Stimulated activated CD8-positive, alpha-beta memory T cell treated with anti-CD3 and anti-CD28 coated beads, Interleukin-12 subunit alpha, Interleukin-12 subunit beta, amount 100 ng/mL, for 24 hours (primary cell): Measurements from ENCODE around the gene RPTOR.

Experiments used
- DNase-seq: peaks from one replicate; pipeline ENCODE4 v3.0.0-alpha.2; 2020; ENCODE audit errors: extremely low read depth

Gene RPTOR

GRCh38 chr17:80980397-80981061, 435.9 kb downstream of the RPTOR start:
- no peak for DNase-seq

- no peak for DNase-seq
These were observed 436.6 kb downstream of the RPTOR start for GRCh38 chr17:80981062-80981902.

GRCh38 chr17:80981929-80982425, 437.3 kb downstream of the RPTOR start:
- no peak for DNase-seq

GRCh38 chr17:80982426-80982974, 437.9 kb downstream of the RPTOR start:
- DNase-seq, result no peak

- no peak for DNase-seq
These were observed 438.9 kb downstream of the RPTOR start for GRCh38 chr17:80983545-80983944.

GRCh38 chr17:80984749-80985148, 440.1 kb downstream of the RPTOR start:
- DNase-seq, result no peak

- DNase-seq, result no peak
These were observed 441.4 kb downstream of the RPTOR start for GRCh38 chr17:80986046-80986445.

- no peak for DNase-seq
These were observed 442.3 kb downstream of the RPTOR start for GRCh38 chr17:80986816-80987475.

- DNase-seq, result no peak
These were observed 443.4 kb downstream of the RPTOR start for GRCh38 chr17:80987941-80988461.

GRCh38 chr17:80989586-80989913, 444.9 kb downstream of the RPTOR start:
- no peak for DNase-seq

- no peak for DNase-seq
These were observed 446.4 kb downstream of the RPTOR start for GRCh38 chr17:80990921-80991644.

GRCh38 chr17:80991645-80992076, 447.0 kb downstream of the RPTOR start, which contains the start of gene CHMP6:
Gene CHMP6 (plus strand): TSS chr17:80991841. CDS start chr17:80991919, 78 bp downstream.
- DNase-seq, result no peak

GRCh38 chr17:80992077-80992947, 447.7 kb downstream of the RPTOR start:
- DNase-seq, result no peak

- no peak for DNase-seq
These were observed 448.4 kb downstream of the RPTOR start for GRCh38 chr17:80992948-80993624.

GRCh38 chr17:80995131-80995530, 450.5 kb downstream of the RPTOR start:
- no peak for DNase-seq

- no peak for DNase-seq
These were observed 452.0 kb downstream of the RPTOR start for GRCh38 chr17:80996422-80997305.

- no peak for DNase-seq
These were observed 452.9 kb downstream of the RPTOR start for GRCh38 chr17:80997424-80998117.
